ENCODE results near the gene PPFIBP2. TPM values are rescaled to one million over a fixed set of nuclear protein-coding genes. Genes with fewer than 3 reads are reported as not detected.

The PPFIBP2 gene
- total RNA-seq, 2 experiments from 2014 or later = 19.9 to 25.7 TPM

- POLR2A ChIA-PET = interaction anchor here (0.8 to 1.9 kb wide), 2 partner anchors 17 to 24 kb away, joined by 4 to 5 read pairs; partner anchors contain the start of gene PPFIBP2
- Mint-ChIP-seq H3K36me3 (peaks cover 10% of the 10 kb centered on the region), H3K27me3 (peaks cover 5% of the 10 kb centered on the region), H3K4me1 (peaks cover 61% of the 10 kb centered on the region), H3K27ac (no peak overlapping the region), H3K4me3 (no peak overlapping the region), H3K9me3 (peaks cover 2% of the 10 kb centered on the region)
- ATAC-seq (ENCODE audit: low read depth) (no peak), DNase-seq (no peak)
These were observed 23.5 kb downstream of the PPFIBP2 start for GRCh38 chr11:7537265-7537664.

- Mint-ChIP-seq H3K27me3 (peaks cover 5% of the 10 kb centered on the region), H3K4me3 (peak overlapping the region; percentile 73)
- POLR2A ChIA-PET = interaction anchor here (1.1 to 1.9 kb wide), 3 partner anchors 10 to 25 kb away, joined by 3 to 5 read pairs (median 3); no protein-coding TSS in a partner anchor
These were observed 24.2 kb downstream of the PPFIBP2 start for GRCh38 chr11:7538031-7538430.

GRCh38 chr11:7538466-7539454 lies 25.0 kb downstream of the PPFIBP2 start:
- Mint-ChIP-seq H3K4me1 (peaks cover 64% of the 10 kb centered on the region), H3K27ac (peak overlapping the region; percentile 73), H3K36me3 (peaks cover 8% of the 10 kb centered on the region), H3K4me3 (peak overlapping the region; percentile 73), H3K9me3 (peaks cover 2% of the 10 kb centered on the region), H3K27me3 (peaks cover 5% of the 10 kb centered on the region)
- POLR2A ChIA-PET = interaction anchor here (1.1 kb wide), 2 partner anchors 9 to 26 kb away, joined by 3 read pairs; no protein-coding TSS in a partner anchor
- no peak for DNase-seq
- ATAC-seq (ENCODE audit: low read depth) = no peak

More at GRCh38 chr11:7538031-7538430, 24.2 kb downstream of the PPFIBP2 start:
- Mint-ChIP-seq H3K9me3 (peaks cover 2% of the 10 kb centered on the region), H3K4me1 (peaks cover 63% of the 10 kb centered on the region), H3K27ac (peak overlapping the region; percentile 73), H3K36me3 (peaks cover 10% of the 10 kb centered on the region)
- DNase-seq (peak; percentile 52), ATAC-seq (ENCODE audit: low read depth) (peak; percentile 89)

GRCh38 chr11:7540830-7541555 lies 27.2 kb downstream of the PPFIBP2 start:
- Mint-ChIP-seq H3K27me3 (peaks cover 5% of the 10 kb centered on the region), H3K9me3 (no peaks in the 10 kb centered on the region), H3K36me3 (peaks cover 6% of the 10 kb centered on the region), H3K4me1 (peaks cover 50% of the 10 kb centered on the region), H3K27ac (no peak overlapping the region), H3K4me3 (no peak overlapping the region)
- POLR2A ChIA-PET = no interaction called here
- ATAC-seq (ENCODE audit: low read depth) (no peak), DNase-seq (no peak)

- Mint-ChIP-seq H3K4me1 (peaks cover 28% of the 10 kb centered on the region), H3K36me3 (peaks cover 4% of the 10 kb centered on the region), H3K27me3 (no peaks in the 10 kb centered on the region), H3K9me3 (no peaks in the 10 kb centered on the region), H3K4me3 (no peak overlapping the region), H3K27ac (no peak overlapping the region)
- no peak for ATAC-seq (ENCODE audit: low read depth)
- POLR2A ChIA-PET = no interaction called here
- no peak for DNase-seq
These were observed 29.5 kb downstream of the PPFIBP2 start for GRCh38 chr11:7543302-7543701.

GRCh38 chr11:7544021-7544420 lies 30.2 kb downstream of the PPFIBP2 start:
- ATAC-seq (ENCODE audit: low read depth) = no peak
- H3K27me3 Mint-ChIP-seq = no peaks in the 10 kb centered on the region
- no peaks in the 10 kb centered on the region for H3K9me3 Mint-ChIP-seq
- peaks cover 24% of the 10 kb centered on the region for H3K4me1 Mint-ChIP-seq
- no peak overlapping the region for H3K27ac Mint-ChIP-seq
- H3K4me3 Mint-ChIP-seq = no peak overlapping the region
- H3K36me3 Mint-ChIP-seq = peaks cover 4% of the 10 kb centered on the region
- DNase-seq = no peak
- POLR2A ChIA-PET = no interaction called here

GRCh38 chr11:7545611-7546010 lies 31.8 kb downstream of the PPFIBP2 start:
- peaks cover 18% of the 10 kb centered on the region for H3K4me1 Mint-ChIP-seq
- H3K27ac Mint-ChIP-seq = no peak overlapping the region

GRCh38 chr11:7546324-7546791 lies 32.6 kb downstream of the PPFIBP2 start:
- POLR2A ChIA-PET = no interaction called here

More at GRCh38 chr11:7545611-7546010, 31.8 kb downstream of the PPFIBP2 start:
- Mint-ChIP-seq H3K4me3 (no peak overlapping the region), H3K36me3 (peaks cover 6% of the 10 kb centered on the region), H3K27me3 (no peaks in the 10 kb centered on the region), H3K9me3 (no peaks in the 10 kb centered on the region)
- POLR2A ChIA-PET = no interaction called here
- no peak for ATAC-seq (ENCODE audit: low read depth)
- DNase-seq = no peak

GRCh38 chr11:7547687-7548086 lies 33.9 kb downstream of the PPFIBP2 start:
- POLR2A ChIA-PET = interaction anchor here (0.9 to 1.0 kb wide), 2 partner anchors 9 to 13 kb away, joined by 3 read pairs; no protein-coding TSS in a partner anchor
- peaks cover 13% of the 10 kb centered on the region for H3K4me1 Mint-ChIP-seq
- H3K27ac Mint-ChIP-seq = peak overlapping the region; percentile 31
- DNase-seq (no peak), ATAC-seq (ENCODE audit: low read depth) (no peak)
- H3K27me3 Mint-ChIP-seq = no peaks in the 10 kb centered on the region
- H3K36me3 Mint-ChIP-seq = peaks cover 6% of the 10 kb centered on the region
- no peak overlapping the region for H3K4me3 Mint-ChIP-seq
- no peaks in the 10 kb centered on the region for H3K9me3 Mint-ChIP-seq

More at GRCh38 chr11:7546324-7546791, 32.6 kb downstream of the PPFIBP2 start:
- no peaks in the 10 kb centered on the region for H3K27me3 Mint-ChIP-seq
- no peak overlapping the region for H3K27ac Mint-ChIP-seq
- H3K9me3 Mint-ChIP-seq = no peaks in the 10 kb centered on the region
- peaks cover 6% of the 10 kb centered on the region for H3K36me3 Mint-ChIP-seq
- ATAC-seq (ENCODE audit: low read depth) (no peak), DNase-seq (no peak)
- peaks cover 18% of the 10 kb centered on the region for H3K4me1 Mint-ChIP-seq
- no peak overlapping the region for H3K4me3 Mint-ChIP-seq

- H3K9me3 Mint-ChIP-seq = no peaks in the 10 kb centered on the region
- H3K27ac Mint-ChIP-seq = no peak overlapping the region
- DNase-seq = peak; percentile 44
- POLR2A ChIA-PET = no interaction called here
- no peaks in the 10 kb centered on the region for H3K27me3 Mint-ChIP-seq
- H3K4me1 Mint-ChIP-seq = peaks cover 6% of the 10 kb centered on the region
- no peak overlapping the region for H3K4me3 Mint-ChIP-seq
- peaks cover 6% of the 10 kb centered on the region for H3K36me3 Mint-ChIP-seq
- ATAC-seq (ENCODE audit: low read depth) = peak; percentile 88
These were observed 35.0 kb downstream of the PPFIBP2 start for GRCh38 chr11:7548659-7549274.

GRCh38 chr11:7549681-7550080 lies 35.9 kb downstream of the PPFIBP2 start:
- Mint-ChIP-seq H3K27me3 (no peaks in the 10 kb centered on the region), H3K27ac (no peak overlapping the region), H3K4me3 (no peak overlapping the region), H3K4me1 (peaks cover 4% of the 10 kb centered on the region), H3K9me3 (no peaks in the 10 kb centered on the region), H3K36me3 (peaks cover 8% of the 10 kb centered on the region)
- POLR2A ChIA-PET = interaction anchor here (1.9 kb wide), 1 partner anchor 37 kb away, joined by 5 read pairs; no protein-coding TSS in a partner anchor
- ATAC-seq (ENCODE audit: low read depth) (no peak), DNase-seq (no peak)

- H3K27me3 Mint-ChIP-seq = no peaks in the 10 kb centered on the region
These were observed 37.8 kb downstream of the PPFIBP2 start for GRCh38 chr11:7551571-7551970.

GRCh38 chr11:7552666-7553065 lies 38.9 kb downstream of the PPFIBP2 start:
- peaks cover 4% of the 10 kb centered on the region for H3K4me1 Mint-ChIP-seq
- H3K9me3 Mint-ChIP-seq = no peaks in the 10 kb centered on the region
- POLR2A ChIA-PET = no interaction called here
- H3K4me3 Mint-ChIP-seq = no peak overlapping the region
- ATAC-seq (ENCODE audit: low read depth) (no peak), DNase-seq (no peak)
- H3K27ac Mint-ChIP-seq = no peak overlapping the region
- peaks cover 6% of the 10 kb centered on the region for H3K36me3 Mint-ChIP-seq
- no peaks in the 10 kb centered on the region for H3K27me3 Mint-ChIP-seq

More at GRCh38 chr11:7551571-7551970, 37.8 kb downstream of the PPFIBP2 start:
- POLR2A ChIA-PET = interaction anchor here (1.9 kb wide), 1 partner anchor 39 kb away, joined by 5 read pairs; no protein-coding TSS in a partner anchor
- DNase-seq (no peak), ATAC-seq (ENCODE audit: low read depth) (no peak)
- H3K4me3 Mint-ChIP-seq = no peak overlapping the region
- peaks cover 4% of the 10 kb centered on the region for H3K4me1 Mint-ChIP-seq
- H3K27ac Mint-ChIP-seq = no peak overlapping the region
- no peaks in the 10 kb centered on the region for H3K9me3 Mint-ChIP-seq
- peaks cover 6% of the 10 kb centered on the region for H3K36me3 Mint-ChIP-seq

All from activated naive CD8-positive, alpha-beta T cell treated with anti-CD3 and anti-CD28 coated beads, Interleukin-2, amount 10 ng/mL, durations not matched to agents 7 days and 5 days (primary cell).